ENCODE data around the gene PSAP.

PSAP gene

DNA sequence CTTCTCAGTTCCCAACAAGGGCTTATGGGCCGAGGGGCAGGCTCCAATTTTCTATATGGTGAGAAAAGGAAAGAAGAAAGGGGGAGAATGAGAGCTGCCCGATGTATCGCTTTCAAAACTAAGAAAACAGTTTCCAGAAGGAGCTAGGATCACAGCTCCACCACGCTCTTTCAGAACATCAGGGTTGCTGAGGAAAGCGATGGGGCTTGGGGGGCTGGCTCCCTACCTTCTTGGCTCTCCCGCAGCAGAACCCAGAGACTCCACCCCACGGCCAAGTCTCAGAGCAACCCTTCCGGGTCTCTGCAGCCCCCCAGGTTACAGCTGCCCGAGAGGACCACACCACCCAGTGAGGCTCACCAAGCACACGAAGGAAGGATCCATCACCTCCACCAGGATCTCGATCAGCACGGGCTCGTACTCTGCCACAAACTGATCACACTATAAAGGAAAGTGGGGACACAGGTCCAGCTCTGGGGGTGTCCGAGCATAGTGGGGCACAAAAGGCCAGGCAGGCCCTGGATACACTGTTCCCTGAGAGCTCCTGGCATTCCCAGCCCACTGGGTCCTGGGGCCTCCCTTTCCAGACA, 32.3 kb downstream of the PSAP start:
- TF ChIP-seq, protein P1, sequence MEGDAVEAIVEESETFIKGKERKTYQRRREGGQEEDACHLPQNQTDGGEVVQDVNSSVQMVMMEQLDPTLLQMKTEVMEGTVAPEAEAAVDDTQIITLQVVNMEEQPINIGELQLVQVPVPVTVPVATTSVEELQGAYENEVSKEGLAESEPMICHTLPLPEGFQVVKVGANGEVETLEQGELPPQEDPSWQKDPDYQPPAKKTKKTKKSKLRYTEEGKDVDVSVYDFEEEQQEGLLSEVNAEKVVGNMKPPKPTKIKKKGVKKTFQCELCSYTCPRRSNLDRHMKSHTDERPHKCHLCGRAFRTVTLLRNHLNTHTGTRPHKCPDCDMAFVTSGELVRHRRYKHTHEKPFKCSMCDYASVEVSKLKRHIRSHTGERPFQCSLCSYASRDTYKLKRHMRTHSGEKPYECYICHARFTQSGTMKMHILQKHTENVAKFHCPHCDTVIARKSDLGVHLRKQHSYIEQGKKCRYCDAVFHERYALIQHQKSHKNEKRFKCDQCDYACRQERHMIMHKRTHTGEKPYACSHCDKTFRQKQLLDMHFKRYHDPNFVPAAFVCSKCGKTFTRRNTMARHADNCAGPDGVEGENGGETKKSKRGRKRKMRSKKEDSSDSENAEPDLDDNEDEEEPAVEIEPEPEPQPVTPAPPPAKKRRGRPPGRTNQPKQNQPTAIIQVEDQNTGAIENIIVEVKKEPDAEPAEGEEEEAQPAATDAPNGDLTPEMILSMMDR (conservative IDR thresholded peaks at IDR 0.05; ENCODE audit: low read length): no peak
- no peak for TF ChIP-seq EZH2phosphoT487 (IDR thresholded peaks at IDR 0.05; ENCODE audit: borderline replicate concordance)
- Histone ChIP-seq H3K4me2 (ENCODE audit: low read depth, low read length, poor library complexity, severe bottlenecking) (no peak overlapping the region), H3F3A (ENCODE audit: low read depth) (no peaks in the 10 kb centered on the region), H3K4me1 (ENCODE audit: insufficient read depth, low read length, poor library complexity, severe bottlenecking) (peaks cover 8% of the 10 kb centered on the region), H4K20me1 (ENCODE audit: insufficient read depth, low read length, poor library complexity, severe bottlenecking) (no peaks in the 10 kb centered on the region), H3K27me3 (ENCODE audit: insufficient read depth, low read length, poor library complexity, severe bottlenecking) (no peaks in the 10 kb centered on the region), H3K36me3 (ENCODE audit: insufficient read depth, low read length) (peaks cover 72% of the 10 kb centered on the region; the same call in 1 of the 2 replicates), H3K4me3 (ENCODE audit: low read length, poor library complexity, severe bottlenecking) (no peak overlapping the region), H2AFZ (ENCODE audit: low read length) (no peak overlapping the region), H3K9ac (ENCODE audit: low read depth, low read length, poor library complexity, severe bottlenecking) (no peak overlapping the region), H3K9me2 (replicated peaks; ENCODE audit: low read depth, low read length) (no peaks in the 10 kb centered on the region), H3K79me2 (ENCODE audit: insufficient read depth, low read length) (no peaks in the 10 kb centered on the region), H3K9me3 (ENCODE audit: insufficient read depth, low read depth, low read length) (no peaks in the 10 kb centered on the region)

GRCh38 chr10:71817831-71818655, 33.0 kb downstream of the PSAP start:
- Histone ChIP-seq H4K20me1 (ENCODE audit: insufficient read depth, low read length, poor library complexity, severe bottlenecking) (no peaks in the 10 kb centered on the region), H3F3A (ENCODE audit: low read depth) (no peaks in the 10 kb centered on the region), H3K9me3 (ENCODE audit: insufficient read depth, low read depth, low read length) (no peaks in the 10 kb centered on the region), H3K4me2 (ENCODE audit: low read depth, low read length, poor library complexity, severe bottlenecking) (no peak overlapping the region), H3K9me2 (replicated peaks; ENCODE audit: low read depth, low read length) (no peaks in the 10 kb centered on the region), H3K4me3 (ENCODE audit: low read length, poor library complexity, severe bottlenecking) (no peak overlapping the region), H3K9ac (ENCODE audit: low read depth, low read length, poor library complexity, severe bottlenecking) (no peak overlapping the region), H2AFZ (ENCODE audit: low read length) (no peak overlapping the region), H3K79me2 (ENCODE audit: insufficient read depth, low read length) (no peaks in the 10 kb centered on the region), H3K4me1 (ENCODE audit: insufficient read depth, low read length, poor library complexity, severe bottlenecking) (peaks cover 8% of the 10 kb centered on the region), H3K36me3 (ENCODE audit: insufficient read depth, low read length) (peaks cover 65% of the 10 kb centered on the region; the same call in 1 of the 2 replicates), H3K27me3 (ENCODE audit: insufficient read depth, low read length, poor library complexity, severe bottlenecking) (no peaks in the 10 kb centered on the region)
- no peak for TF ChIP-seq EZH2phosphoT487 (IDR thresholded peaks at IDR 0.05; ENCODE audit: borderline replicate concordance)
- TF ChIP-seq, protein P1 (conservative IDR thresholded peaks at IDR 0.05; ENCODE audit: low read length): no peak

DNA sequence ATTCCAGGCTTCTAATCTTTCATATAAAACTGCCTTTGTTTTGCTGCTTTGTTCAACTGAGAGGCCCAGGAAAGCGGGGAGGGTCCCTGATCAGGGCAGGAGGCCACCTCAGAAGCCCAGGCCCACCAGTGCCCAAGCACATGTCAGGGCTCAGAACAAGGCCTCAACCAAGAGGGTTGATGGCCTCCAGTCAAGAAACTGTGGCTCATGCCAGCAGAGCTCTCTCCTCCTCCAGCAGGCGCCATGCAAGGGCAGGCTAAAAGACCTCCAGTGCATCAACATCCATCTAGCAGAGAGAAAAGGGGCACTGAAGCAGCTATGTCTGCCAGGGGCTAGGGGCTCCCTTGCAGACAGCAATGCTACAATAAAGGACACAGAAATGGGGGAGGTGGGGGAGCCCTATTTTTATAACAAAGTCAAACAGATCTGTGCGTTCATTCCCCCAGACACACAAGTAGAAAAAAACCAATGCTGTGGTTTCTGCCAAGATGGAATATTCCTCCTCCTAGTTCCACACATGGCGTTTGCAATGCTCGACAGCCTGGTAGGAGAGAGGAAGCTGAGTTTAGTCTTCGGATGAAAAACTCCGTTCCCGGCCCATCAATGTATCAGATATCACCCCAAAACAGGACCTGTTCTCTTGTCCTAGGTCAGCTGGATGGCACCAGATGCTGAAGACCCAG, 34.0 kb downstream of the PSAP start:
- H3K27me3 ChIP-seq (ENCODE audit: insufficient read depth, low read length, poor library complexity, severe bottlenecking): no peaks in the 10 kb centered on the region
- H3K4me3 ChIP-seq (ENCODE audit: low read length, poor library complexity, severe bottlenecking): no peak overlapping the region
- H3F3A ChIP-seq (ENCODE audit: low read depth): no peaks in the 10 kb centered on the region
- peaks cover 63% of the 10 kb centered on the region; the same call in 1 of the 2 replicates for H3K36me3 ChIP-seq (ENCODE audit: insufficient read depth, low read length)
- H3K9me3 ChIP-seq (ENCODE audit: insufficient read depth, low read depth, low read length): no peaks in the 10 kb centered on the region
- no peaks in the 10 kb centered on the region for H3K79me2 ChIP-seq (ENCODE audit: insufficient read depth, low read length)
- H3K4me2 ChIP-seq (ENCODE audit: low read depth, low read length, poor library complexity, severe bottlenecking): no peak overlapping the region
- H4K20me1 ChIP-seq (ENCODE audit: insufficient read depth, low read length, poor library complexity, severe bottlenecking): no peaks in the 10 kb centered on the region
- no peak overlapping the region for H2AFZ ChIP-seq (ENCODE audit: low read length)
- no peak for TF ChIP-seq EZH2phosphoT487 (IDR thresholded peaks at IDR 0.05; ENCODE audit: borderline replicate concordance)
- TF ChIP-seq, protein P1 (conservative IDR thresholded peaks at IDR 0.05; ENCODE audit: low read length): no peak
- H3K4me1 ChIP-seq (ENCODE audit: insufficient read depth, low read length, poor library complexity, severe bottlenecking): peaks cover 4% of the 10 kb centered on the region
- H3K9me2 ChIP-seq (replicated peaks; ENCODE audit: low read depth, low read length): no peaks in the 10 kb centered on the region
- H3K9ac ChIP-seq (ENCODE audit: low read depth, low read length, poor library complexity, severe bottlenecking): no peak overlapping the region
